NCI-H446 treated with DMSO at 0.1 percent for 48 hours (cell line): ENCODE results near the gene UROS.
A peak's percentile ranks its signal among the peaks of the same experiment; 100 is the strongest.

ENCODE experiments used
- DNase-seq: peaks from one replicate; lab custom pipeline; 2025; lab: John Stamatoyannopoulos, UW

Gene UROS

DNA sequence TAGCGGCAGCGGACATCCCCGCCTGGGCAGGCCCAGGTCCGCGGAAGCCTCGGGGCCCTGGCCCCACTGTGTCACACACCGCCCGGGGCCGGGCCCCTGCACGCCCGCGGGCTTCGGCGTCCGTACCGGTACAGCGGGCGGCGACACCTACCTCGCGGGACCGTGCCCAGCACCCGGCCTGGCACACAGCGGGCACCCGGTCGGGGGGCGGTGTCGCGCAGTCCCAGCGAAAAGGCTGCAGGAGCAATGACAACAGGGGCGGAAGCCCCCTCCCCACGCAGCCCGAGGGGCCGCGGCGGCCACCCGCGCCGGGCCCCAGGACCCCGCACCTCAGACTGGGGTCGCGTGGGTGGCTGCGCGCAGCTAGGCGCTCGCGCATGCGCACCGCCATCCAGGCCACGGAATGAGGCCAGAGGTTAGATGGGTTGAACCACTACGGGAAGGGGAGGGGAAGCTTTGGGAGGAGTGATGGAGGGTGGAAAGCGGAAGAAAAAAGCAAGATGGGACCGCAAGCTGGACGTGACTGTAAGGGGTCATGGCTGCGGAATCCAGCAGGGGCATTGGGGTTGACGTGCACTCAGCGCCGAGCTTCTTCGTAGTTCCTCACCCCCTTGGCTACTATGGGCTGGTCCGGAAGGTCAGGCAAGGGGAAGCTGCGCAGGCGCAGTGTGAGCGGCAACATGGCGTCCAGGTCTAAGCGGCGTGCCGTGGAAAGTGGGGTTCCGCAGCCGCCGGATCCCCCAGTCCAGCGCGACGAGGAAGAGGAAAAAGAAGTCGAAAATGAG lies at the start of gene UROS, which contains the start of gene BCCIP:
TSS of gene UROS (minus strand) at position 381 of the 785 bp plus-strand sequence. CDS start 6,759 bp downstream, outside the sequence.
TSS of gene BCCIP (plus strand) at position 669 of the 785 bp plus-strand sequence. CDS start at position 681, 12 bp downstream.
- DNase-seq: peak; percentile 39

DNA sequence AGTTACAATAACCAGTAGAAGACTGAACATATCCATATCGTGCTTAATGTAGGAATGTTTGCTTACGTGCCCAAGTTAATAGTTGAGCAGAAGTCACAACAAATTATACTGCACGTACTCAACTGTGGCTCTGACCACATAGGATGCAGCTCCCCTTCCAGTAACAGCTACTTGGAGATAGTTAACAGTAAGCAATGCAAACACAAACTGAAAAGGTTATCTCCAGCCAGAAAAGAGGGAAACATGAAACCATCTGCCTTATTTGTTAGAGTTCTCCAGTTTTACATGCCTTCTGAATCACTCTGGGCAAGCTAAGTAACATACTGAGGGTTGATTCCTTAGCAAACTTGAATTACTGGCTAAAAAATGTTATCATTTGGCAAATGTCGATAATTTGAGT lies 48.3 kb upstream of the UROS start:
- no peak for DNase-seq

GRCh38 chr10:125868372-125868975 lies 45.4 kb upstream of the UROS start:
- no peak for DNase-seq

GRCh38 chr10:125866421-125867029 lies 43.5 kb upstream of the UROS start:
- DNase-seq: no peak

DNA sequence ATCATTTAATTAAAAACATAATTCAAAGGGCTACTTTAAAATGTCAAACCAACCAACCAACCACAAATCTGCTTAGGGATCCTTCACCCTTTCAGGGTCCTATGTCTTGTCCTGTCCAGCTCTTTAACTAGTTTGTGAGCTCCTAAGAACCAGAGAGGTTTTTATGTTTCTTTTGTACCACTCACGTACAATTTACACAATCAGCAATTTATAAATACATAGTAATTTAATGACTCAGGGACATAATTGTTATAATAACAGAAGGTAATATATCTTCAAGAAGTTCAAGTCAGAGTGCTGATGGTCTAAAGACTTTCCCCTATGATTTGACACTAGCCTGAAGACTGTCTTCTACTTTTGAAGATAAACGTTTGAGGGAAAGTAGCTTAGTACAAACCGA lies 42.1 kb upstream of the UROS start:
- DNase-seq: no peak

DNA sequence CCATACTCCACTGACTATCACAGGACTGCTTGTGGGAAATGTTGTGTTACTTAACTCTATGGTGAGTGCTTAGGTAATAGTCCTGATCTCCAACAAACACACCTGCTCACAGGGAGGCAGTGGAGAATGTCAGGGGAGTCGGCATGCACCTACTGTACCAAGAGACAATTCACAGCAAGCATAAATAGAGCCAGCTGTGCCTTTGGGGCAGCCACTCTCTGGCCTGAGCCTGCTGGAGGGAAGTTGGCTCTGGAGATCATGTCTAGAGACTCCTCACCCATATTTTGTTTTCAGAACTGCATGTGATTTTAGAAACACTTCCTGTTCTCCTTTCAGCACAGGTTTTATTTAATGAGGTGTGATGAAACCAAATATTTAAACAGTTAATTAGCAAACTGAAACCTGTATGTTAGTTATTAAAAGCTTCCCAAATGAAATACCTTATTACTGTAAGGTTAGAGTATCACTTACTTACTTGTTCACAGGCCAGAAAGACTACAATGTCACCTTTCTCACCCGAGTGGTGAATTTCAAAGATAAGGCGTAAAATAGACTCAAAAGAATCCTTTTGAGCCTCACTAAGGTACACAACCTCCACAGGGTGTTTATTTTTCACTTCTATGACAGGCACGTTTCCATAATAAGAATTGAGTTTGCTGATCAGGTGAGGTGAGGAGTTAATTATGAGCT lies 36.2 kb upstream of the UROS start:
- DNase-seq: no peak

GRCh38 chr10:125857185-125857760 lies 34.2 kb upstream of the UROS start:
- DNase-seq: no peak

DNA sequence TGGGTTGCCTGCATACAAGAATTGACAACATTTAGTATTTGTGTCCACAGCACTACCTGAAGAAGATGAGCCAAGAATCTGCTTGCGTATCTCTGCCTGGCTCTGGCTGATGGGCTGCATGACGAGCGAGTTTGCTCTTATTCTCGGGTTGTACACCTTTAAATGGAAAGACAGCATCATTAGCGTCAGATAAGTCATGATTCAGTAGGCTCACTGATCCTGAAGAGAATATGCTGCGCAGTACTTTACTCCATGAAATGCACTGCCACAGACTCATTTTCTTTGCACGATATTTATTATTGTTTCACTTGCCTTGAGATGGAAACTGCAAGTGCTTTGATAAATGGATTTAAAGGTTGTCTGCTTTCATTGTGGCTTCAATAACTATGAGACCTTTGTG lies 29.4 kb upstream of the UROS start:
- DNase-seq: no peak

DNA sequence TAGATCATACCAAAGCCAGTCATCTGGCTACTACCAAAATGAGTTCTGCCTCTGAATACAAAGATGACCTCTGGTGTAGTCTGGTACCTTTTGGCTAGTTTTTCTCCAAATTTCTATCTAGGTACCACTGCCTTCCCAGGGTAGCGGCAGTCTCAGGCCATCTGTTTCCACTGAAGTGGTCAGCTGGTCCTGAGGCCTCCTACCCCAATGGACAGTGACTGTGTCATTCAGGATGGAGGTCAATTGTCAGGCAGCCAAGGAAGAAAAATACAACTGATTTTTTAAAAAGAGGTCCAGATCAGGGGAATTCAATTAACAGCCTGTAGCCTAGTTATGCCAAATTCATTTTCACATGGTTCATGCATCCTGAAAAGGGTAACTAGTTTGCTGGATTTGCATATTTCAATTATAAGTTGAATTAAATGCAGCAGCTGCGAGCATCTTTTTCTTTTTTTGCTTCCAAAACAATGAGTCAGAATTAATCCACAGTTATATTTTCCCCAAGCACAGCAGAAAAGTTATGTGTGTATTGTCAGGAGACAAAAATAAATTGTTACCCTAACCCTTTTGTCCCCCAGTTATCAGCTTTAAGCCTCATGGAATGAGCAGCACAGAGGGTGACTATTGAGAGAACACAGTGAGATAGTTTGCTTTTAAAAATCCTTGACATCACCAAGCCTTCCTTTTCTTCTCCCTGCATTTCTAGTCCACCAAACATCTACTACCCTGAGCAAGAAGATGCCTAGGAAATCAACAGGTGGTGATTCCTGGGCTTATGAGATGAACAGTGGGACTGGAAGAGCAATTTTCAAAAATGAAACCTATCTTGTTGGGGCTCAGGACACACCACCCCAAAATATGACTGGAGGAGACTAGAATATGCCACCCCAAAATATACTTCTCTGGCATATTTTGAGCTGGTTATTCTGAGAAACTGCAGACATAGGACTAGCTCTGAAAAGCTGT lies 28.0 kb upstream of the UROS start:
- no peak for DNase-seq

GRCh38 chr10:125849448-125849847 lies 26.4 kb upstream of the UROS start:
- DNase-seq: no peak

GRCh38 chr10:125848857-125849256 lies 25.8 kb upstream of the UROS start:
- no peak for DNase-seq

DNA sequence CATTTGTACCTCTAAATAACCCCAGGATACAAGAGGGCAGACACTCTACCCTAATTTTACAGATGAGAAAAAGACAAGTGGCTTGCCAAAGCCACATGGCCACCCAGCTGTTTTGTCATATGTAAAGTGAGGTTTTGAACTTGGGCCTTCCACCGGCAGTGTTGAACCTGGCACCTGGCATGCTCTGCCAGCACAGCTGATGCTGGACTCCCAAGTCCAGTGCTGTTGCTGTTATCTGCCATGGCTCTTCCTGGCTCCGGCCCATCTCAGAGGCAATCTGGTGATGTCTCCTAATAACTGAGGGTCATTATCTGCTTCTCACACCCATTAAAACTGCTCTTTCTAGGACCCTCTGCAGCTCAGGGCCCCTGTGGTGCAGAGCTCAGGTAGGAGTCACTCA lies 25.3 kb upstream of the UROS start:
- no peak for DNase-seq

DNA sequence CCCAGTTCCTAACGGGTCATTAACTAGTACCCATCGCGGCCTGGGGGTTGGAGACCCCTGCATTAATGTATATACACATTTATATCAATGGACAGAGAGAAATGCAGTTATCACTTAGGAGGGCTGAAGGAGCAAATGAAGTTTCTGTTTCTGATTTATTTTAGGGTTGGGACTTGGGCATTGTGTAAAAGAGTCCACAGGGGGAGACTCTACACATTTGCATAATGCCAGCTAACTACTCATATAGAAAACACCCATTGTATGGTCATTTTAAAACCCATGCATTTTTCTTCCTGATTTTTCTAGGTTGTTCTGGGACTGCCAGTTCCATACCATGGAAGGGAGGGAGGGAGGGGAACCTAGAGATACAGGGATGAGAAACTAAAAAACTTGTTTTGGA lies 23.8 kb upstream of the UROS start:
- no peak for DNase-seq

DNA sequence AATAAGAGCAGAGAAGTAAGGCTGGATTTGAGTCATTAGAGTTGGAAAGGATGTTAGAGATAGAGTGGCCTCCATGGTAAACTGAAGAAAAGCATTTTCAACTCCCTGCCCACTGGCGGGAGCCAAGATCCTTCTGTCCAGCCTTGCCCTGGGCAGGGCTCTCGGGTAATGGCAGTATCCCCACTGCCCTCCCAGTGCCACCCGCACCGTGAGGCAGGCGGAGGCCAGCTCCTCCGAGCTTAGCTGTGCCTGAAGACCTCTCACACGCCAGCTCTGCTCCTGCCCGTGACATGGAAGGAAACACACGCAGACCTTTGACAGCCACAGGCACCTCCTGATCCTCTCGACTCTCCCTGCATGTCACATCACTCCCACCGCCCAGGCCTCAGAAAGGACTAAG lies 22.6 kb upstream of the UROS start:
- DNase-seq: no peak

DNA sequence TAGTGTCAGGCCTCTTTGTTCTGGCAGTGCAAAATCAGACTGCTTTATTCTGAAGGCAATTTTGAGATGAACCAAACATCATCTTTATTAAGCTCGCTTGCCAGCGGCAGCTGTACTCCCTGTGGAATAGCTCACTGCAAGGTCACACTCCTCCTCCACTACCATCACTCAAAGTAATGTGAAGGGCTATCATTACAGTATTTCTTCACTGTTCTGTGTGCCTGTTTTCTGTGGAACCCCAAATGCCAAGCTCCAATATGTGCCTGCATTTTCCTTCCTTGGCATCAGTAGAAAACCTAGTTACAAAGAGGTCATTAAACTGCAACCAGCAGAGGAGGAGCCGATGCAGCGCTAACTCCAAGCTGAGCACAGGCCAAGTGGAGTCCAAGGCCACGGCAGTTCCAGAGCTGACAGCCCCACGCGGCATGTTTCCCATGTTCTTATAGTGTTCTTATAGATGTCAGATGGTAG lies 21.7 kb upstream of the UROS start:
- no peak for DNase-seq

DNA sequence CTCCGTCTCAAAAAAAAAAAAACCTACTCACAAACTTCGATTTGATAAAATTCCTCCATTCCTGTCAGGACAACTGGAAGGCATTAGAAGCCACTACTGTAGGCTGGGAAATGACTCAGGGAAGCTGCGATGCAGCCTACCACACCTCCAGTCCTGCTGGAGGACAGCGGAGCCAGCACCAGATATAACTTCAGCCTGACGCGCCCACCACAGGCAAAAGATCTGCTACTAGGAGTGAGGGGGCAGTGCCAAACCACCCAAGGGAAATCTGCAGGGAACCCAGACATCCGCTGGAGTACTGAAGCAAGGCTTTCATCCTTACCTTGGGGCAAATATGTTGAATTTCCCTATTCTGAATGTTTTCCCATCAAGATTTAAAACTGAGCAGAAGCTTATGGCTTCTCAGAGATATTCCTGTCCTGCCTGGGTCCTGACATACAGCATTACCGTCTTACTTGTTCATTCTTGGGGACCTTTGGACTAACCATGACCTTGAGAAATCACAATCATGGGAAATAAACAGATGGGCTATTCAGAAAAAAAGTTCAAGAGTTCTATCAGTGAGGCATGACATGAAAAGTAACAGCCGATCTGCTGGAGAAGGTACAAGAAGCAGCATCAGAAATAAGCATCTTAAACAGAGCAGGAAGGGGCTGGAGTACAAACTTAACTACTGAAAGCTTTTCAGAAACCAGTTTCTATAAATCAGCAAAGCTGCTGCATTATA lies 20.7 kb upstream of the UROS start:
- no peak for DNase-seq

DNA sequence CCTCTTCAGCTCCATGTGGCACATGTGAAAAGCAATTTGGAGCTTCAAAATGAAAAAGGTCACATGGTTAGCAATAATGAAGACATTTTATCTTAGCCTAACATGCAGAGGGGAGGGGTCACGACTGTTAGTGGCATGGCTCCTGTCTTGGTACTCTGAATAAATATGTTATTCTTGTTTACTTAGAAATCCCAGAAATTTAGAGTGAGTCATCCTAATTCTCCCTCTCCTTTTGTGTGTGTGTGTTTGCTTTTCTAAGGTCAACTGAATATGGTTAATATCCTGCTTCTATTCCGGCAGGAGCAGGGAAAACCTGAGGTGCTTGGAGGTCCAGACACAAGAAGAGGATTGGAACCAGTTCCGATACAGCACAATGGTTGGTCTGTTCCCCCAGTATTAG lies 17.9 kb upstream of the UROS start:
- DNase-seq: no peak

GRCh38 chr10:125840406-125840805 lies 17.3 kb upstream of the UROS start:
- no peak for DNase-seq

DNA sequence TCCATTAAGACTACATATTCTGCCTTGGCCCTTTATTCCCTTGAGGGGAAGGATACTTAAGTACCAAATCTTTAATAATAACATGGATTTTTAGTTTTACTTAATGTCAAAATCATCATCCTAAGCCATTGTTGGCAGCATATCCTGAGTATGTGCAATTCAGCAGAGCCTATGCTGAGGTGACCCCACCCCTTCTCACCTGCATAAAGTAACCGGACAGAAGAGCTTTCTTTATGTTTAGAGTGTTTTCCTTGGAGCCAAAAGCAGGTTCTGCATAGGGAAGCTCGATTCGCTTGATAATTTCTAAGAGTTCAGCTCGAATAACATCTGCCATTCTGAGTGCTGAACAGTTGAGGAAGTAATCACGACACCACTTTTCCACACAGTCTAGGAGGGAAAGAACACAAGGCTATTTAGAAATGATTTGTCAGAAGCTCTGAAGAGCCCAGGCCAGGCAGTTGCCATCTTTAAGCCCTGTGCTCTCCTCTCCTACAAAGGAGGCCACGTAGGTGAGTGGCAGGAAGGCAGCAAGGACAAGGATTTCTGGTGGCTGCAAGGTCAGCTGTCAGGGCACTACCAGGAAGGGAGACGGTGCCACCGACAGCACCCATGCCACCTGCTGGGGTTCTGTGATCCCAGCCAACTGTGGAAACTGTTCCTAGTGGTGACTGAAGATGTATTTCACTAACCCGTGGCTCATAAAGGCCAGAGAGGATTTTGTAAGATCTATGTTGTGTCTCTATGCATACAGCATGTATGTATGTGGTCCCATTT lies 15.9 kb upstream of the UROS start:
- DNase-seq: no peak
